Fibroblast of pulmonary artery (primary cell): ENCODE data around the gene TRDMT1.

ENCODE experiments used
- DNase-seq: peaks from one replicate; pipeline ENCODE4 v3.0.0-alpha.2; 2010; ENCODE audit warnings: low read depth
- H3K4me3 ChIP-seq: replicated peaks from 2 replicates; pipeline ENCODE4 v1.5.1; 2011; ENCODE audit warnings: low read depth, mild to moderate bottlenecking, control low read depth, low read length, moderate library complexity
- CTCF ChIP-seq: IDR thresholded peaks from 2 replicates; pipeline ENCODE4 v1.5.1; 2011; ENCODE audit warnings: mild to moderate bottlenecking, control low read depth, low read length, inconsistent platforms; ENCODE audit errors: missing control alignments

Gene TRDMT1

GRCh38 chr10:17151716-17152115 is 49.8 kb downstream of the TRDMT1 start:
- DNase-seq = no peak
- H3K4me3 ChIP-seq = no peak overlapping the region
- TF ChIP-seq CTCF = no peak

- no peak for TF ChIP-seq CTCF
- DNase-seq = peak; percentile 90
- no peak overlapping the region for H3K4me3 ChIP-seq
These were observed 53.5 kb downstream of the TRDMT1 start for GRCh38 chr10:17147884-17148489.

- H3K4me3 ChIP-seq = no peak overlapping the region
- TF ChIP-seq CTCF = no peak
- DNase-seq = no peak
These were observed 54.6 kb downstream of the TRDMT1 start for GRCh38 chr10:17146892-17147291.

GRCh38 chr10:17145239-17145638 is 56.2 kb downstream of the TRDMT1 start:
- DNase-seq = no peak
- no peak for TF ChIP-seq CTCF
- H3K4me3 ChIP-seq = no peak overlapping the region

- TF ChIP-seq CTCF = no peak
- DNase-seq = no peak
These were observed 56.7 kb downstream of the TRDMT1 start for GRCh38 chr10:17144757-17145156.

GRCh38 chr10:17144032-17144431 is 57.4 kb downstream of the TRDMT1 start:
- DNase-seq = no peak
- TF ChIP-seq CTCF = no peak
- no peak overlapping the region for H3K4me3 ChIP-seq

More at GRCh38 chr10:17144757-17145156, 56.7 kb downstream of the TRDMT1 start:
- H3K4me3 ChIP-seq = no peak overlapping the region

GRCh38 chr10:17143055-17143690 is 58.3 kb downstream of the TRDMT1 start:
- DNase-seq = no peak
- H3K4me3 ChIP-seq = no peak overlapping the region
- no peak for TF ChIP-seq CTCF
